GM21515 (cell line): ENCODE data around the gene ZNF593OS.

Experiments
- ATAC-seq: cut with Tn5 transposase; IDR thresholded peaks from one replicate; pipeline ENCODE4 v1.9.1; 2021; ENCODE audit not compliant: unreplicated experiment

The ZNF593OS gene

GRCh38 chr1:26184883-26185282 is 13.3 kb upstream of the ZNF593OS start:
- ATAC-seq = no peak

- no peak for ATAC-seq
Measured at GRCh38 chr1:26184086-26184485, 12.5 kb upstream of the ZNF593OS start.

GRCh38 chr1:26182383-26182696 is 10.7 kb upstream of the ZNF593OS start:
- no peak for ATAC-seq

GRCh38 chr1:26181586-26182382 is 10.2 kb upstream of the ZNF593OS start:
- no peak for ATAC-seq

- no peak for ATAC-seq
Measured at GRCh38 chr1:26180010-26180506, 8.4 kb upstream of the ZNF593OS start.

- ATAC-seq = no peak
Measured at GRCh38 chr1:26177182-26177684, 5.6 kb upstream of the ZNF593OS start, which contains the start of gene CNKSR1. TSS of gene CNKSR1 (plus strand) at chr1:26177491. CDS start at chr1:26177548, 57 bp downstream.

GRCh38 chr1:26175346-26175745 is 3.7 kb upstream of the ZNF593OS start:
- no peak for ATAC-seq

GRCh38 chr1:26170472-26170821 is 1.2 kb downstream of the ZNF593OS start:
- ATAC-seq = no peak

- ATAC-seq = peak; percentile 93
Measured at GRCh38 chr1:26169669-26170471, 1.8 kb downstream of the ZNF593OS start, which contains the start of gene ZNF593. TSS of gene ZNF593 (plus strand) at chr1:26169908. CDS start at chr1:26169984, 76 bp downstream.

- ATAC-seq = no peak
Measured at GRCh38 chr1:26169198-26169554, 2.5 kb downstream of the ZNF593OS start.

GRCh38 chr1:26168410-26169197 is 3.0 kb downstream of the ZNF593OS start, which contains the start of gene C1orf232:
TSS of gene C1orf232 (minus strand) at chr1:26168963. CDS start at chr1:26168499, 464 bp downstream.
- ATAC-seq = no peak

GRCh38 chr1:26166719-26167281 is 4.8 kb downstream of the ZNF593OS start:
- ATAC-seq = no peak

GRCh38 chr1:26164861-26165842 is 6.5 kb downstream of the ZNF593OS start:
- ATAC-seq = no peak

GRCh38 chr1:26164036-26164860 is 7.4 kb downstream of the ZNF593OS start:
- no peak for ATAC-seq

GRCh38 chr1:26163684-26164035 is 8.0 kb downstream of the ZNF593OS start:
- no peak for ATAC-seq

- ATAC-seq = no peak
Measured at GRCh38 chr1:26162220-26162709, 9.4 kb downstream of the ZNF593OS start.

- ATAC-seq = no peak
Measured at GRCh38 chr1:26161415-26162219, 10.0 kb downstream of the ZNF593OS start.
